ENCODE measurements around the gene PES1. TPM values are rescaled to one million over a fixed set of nuclear protein-coding genes. Genes with fewer than 3 reads are reported as not detected.
"Not testable (repeated sequence)": the region's sequence is repeated elsewhere in the genome, so short reads cannot be mapped to it uniquely, and the experiment has no call there.

The PES1 gene
- total RNA-seq, 2 donors from 2014 or later = 37.9 to 48.2 TPM

- DNase-seq (ENCODE audit: low spot score) = no peak
- intact Hi-C loops (cut with DNase I) = no loop called here
Measured at GRCh38 chr22:30561402-30562189, 30.1 kb downstream of the PES1 start.

DNA sequence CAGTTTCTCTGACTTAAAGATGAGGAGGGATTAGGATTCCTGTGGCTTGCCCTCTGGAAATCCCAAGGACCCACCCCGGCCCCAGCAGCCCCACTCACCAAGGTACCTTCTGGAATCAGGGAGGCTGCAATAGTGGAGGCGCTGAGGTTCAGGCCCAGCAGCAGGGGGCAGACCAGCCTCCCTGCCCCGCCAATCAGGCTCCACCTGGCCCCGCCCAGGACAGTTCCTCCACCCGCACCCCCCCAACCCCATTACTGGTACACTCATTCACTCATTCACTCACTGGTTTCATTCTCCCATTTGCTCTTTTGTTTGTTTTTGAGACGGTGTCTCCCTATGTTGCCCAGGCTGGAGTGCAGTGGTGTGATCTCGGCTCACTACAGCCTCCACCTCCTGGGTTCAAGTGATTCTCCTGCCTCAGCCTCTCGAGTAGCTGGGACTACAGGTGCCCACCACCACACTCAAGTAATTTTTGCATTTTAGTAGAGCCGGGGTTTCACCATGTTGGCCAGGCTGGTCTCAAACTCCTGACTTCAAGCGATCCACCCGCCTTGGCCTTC is 31.0 kb downstream of the PES1 start:
- intact Hi-C loops (cut with DNase I); DNase-seq (ENCODE audit: low spot score): not testable (repeated sequence)

DNA sequence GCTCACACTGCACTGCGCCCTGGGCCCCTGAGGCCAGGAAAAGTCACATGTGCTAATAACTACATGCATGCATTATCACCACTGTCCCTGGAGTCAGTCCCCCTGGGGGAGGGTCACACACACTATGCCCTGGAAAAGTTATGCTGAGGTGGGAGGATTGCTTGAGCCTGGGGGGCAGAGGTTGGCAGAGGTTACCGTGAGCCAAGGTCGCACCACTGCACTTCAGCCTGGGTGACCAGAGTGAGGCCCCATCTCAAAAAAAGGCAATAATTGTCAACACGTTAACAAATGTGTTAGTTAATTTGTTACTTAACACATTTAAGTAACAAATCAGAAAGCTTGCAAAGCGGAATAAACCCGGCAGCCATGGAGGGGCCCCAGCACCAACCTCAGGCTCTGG is 31.8 kb downstream of the PES1 start:
- DNase-seq (ENCODE audit: low spot score) = no peak
- intact Hi-C loops (cut with DNase I) = no loop called here

DNA sequence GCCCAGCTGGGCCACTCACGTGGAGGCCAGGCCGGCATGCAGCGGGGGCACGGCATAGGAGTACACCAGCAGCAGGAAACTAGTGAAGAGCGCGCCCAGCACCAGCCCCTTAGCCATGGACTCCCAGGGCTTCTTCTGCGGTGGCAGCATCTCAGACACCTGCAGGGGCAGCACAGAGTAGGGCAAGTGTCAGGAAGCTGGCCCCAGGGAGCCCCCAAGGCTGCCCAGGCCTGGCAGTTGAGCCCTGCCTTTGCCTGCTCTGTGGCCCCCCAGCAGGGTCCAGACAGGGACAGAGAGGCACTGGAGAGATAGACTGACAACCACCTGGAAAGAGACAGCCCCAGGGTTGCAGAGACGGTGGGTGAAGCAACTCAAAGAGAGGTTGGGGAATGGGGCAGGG is 34.5 kb downstream of the PES1 start:
- intact Hi-C loops (cut with DNase I) = no loop called here

GRCh38 chr22:30556388-30556787 is 35.3 kb downstream of the PES1 start:
- intact Hi-C loops (cut with DNase I) = no loop called here
- DNase-seq (ENCODE audit: low spot score) = no peak

More for the DNA sequence above, 34.5 kb downstream of the PES1 start:
- no peak for DNase-seq (ENCODE audit: low spot score)

GRCh38 chr22:30555282-30556210 is 36.2 kb downstream of the PES1 start:
- intact Hi-C loops (cut with DNase I) = no loop called here
- no peak for DNase-seq (ENCODE audit: low spot score)

- DNase-seq (ENCODE audit: low spot score) = no peak
- intact Hi-C loops (cut with DNase I) = no loop called here
Measured at GRCh38 chr22:30553971-30554370, 37.7 kb downstream of the PES1 start.

GRCh38 chr22:30552719-30553118 is 39.0 kb downstream of the PES1 start:
- intact Hi-C loops (cut with DNase I) = no loop called here
- no peak for DNase-seq (ENCODE audit: low spot score)

DNA sequence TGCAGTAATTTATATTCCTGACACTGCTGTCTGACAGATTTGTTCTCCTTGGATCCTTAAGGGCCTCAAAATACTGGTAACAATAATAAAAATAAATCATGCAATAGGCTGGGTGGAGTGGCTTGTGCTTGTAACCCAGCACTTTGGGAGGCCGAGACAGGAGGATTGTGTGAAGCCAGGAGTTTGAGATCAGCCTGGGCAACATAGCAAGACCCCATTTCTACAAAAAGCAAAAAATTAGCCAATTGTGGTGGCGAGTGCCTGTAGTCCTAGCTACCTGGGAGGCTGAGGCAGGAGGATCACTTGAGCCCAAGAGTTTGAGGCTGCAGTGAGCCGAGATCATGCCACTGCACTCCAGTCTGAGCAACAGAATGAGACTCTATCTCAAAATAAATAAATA is 39.9 kb downstream of the PES1 start:
- DNase-seq (ENCODE audit: low spot score); intact Hi-C loops (cut with DNase I): not testable (repeated sequence)

GRCh38 chr22:30547188-30547587 is 44.5 kb downstream of the PES1 start:
- no peak for DNase-seq (ENCODE audit: low spot score)
- intact Hi-C loops (cut with DNase I) = no loop called here

DNA sequence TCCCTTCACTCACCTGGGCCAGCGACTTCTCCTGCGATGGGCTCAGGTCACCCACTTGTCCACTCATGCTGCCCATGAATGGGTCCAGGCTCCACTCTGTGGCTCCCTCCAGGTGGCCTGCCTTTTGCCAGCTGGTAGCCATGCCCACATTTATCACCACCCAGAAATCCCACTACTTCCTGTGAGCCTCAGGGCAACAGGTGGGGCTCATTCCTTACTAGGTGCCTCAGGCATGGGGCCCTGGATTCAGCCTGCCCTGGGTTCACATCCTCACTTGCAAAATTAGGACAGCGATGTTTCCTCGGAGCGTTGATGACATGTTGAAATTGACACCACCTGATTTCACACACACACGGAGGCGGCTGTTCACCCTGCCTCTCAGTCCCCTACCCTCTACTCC is 45.1 kb downstream of the PES1 start, which contains the start of gene SEC14L6:
TSS of gene SEC14L6 (minus strand) at position 126 of the 400 bp plus-strand sequence. CDS start at position 67, 59 bp downstream.
- no peak for DNase-seq (ENCODE audit: low spot score)
- intact Hi-C loops (cut with DNase I) = no loop called here

DNA sequence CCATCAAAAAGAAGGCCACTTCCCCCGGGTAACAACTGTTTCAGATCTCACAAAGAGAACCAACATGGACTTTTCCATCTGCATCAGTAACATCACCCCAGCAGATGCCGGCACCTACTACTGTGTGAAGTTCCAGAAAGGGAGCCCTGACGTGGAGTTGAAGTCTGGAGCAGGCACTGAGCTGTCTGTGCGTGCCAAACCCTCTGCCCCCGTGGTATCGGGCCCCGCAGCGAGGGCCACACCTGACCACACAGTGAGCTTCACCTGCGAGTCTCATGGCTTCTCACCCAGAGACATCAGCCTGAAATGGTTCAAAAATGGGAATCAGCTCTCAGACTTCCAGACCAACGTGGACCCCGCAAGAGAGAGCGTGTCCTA is 48.9 kb downstream of the PES1 start:
- intact Hi-C loops (cut with DNase I) = no loop called here
- no peak for DNase-seq (ENCODE audit: low spot score)

DNA sequence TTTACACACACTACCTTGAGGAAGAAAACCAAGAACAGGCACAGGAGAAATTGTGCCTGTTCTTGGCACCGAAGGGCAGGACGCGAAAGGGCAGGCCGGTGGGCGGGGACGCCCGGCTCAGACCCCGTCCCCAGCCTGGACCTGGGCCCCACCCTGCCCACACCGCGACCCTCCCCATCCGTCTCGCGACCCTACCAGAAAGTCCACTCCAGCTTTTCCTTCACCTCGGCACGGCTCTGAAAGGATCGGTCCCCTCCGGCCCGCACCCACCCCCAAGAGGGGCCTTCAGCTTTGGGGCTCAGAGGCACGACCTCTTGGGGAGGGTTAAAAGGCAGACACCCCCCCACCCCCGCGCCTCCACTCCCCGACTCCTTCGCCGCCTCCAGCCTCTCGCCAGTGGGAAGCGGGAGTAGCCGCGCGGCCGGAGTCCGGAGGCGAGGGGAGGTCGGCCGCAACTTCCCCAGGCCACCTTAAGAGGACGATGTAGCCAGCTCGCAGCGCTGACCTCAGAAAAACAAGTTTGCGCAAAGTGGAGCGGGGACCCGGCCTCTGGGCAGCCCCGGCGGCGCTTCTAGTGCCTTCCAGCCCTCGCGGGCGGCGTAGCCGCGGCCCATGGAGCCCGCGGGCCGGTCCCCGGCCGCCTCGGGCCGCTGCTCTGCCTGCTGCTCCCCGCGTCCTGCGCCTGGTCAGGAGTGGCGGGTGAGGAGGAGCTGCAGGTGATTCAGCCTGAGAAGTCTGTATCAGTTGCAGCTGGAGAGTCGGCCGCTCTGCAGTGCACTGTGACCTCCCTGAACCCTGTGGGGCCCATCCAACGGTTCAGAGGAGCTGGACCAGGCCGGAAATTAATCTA is 49.5 kb downstream of the PES1 start:
- intact Hi-C loops (cut with DNase I) = no loop called here
- DNase-seq (ENCODE audit: low spot score) = no peak

GRCh38 chr22:30541511-30541910 is 50.2 kb downstream of the PES1 start:
- DNase-seq (ENCODE audit: low spot score); intact Hi-C loops (cut with DNase I): not testable (repeated sequence)

DNA sequence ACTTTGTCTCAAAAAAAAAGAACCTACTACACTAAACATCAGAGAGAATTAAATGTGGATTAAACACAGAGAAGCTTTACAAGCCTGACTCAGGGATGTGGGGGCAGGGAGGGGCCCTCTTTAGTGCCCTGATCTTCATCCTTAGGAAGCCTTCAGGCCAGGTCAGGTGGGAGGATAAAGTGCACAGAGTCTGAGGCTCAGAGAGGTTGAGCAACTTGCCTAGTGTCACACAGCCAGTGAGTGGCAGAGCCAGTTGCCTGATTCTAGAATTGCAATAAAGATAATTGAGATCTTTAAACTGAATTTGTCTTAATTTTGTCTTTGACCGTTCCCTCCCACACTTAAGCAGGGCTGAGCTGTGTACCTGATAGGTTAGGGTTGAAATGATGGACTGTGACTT is 52.3 kb downstream of the PES1 start:
- intact Hi-C loops (cut with DNase I) = no loop called here
- no peak for DNase-seq (ENCODE audit: low spot score)

- intact Hi-C loops (cut with DNase I) = no loop called here
- DNase-seq (ENCODE audit: low spot score) = no peak
Measured at GRCh38 chr22:30538280-30538679, 53.4 kb downstream of the PES1 start.

- intact Hi-C loops (cut with DNase I) = no loop called here
- no peak for DNase-seq (ENCODE audit: low spot score)
Measured at GRCh38 chr22:30537083-30537731, 54.5 kb downstream of the PES1 start.

GRCh38 chr22:30535182-30535581 is 56.5 kb downstream of the PES1 start:
- no peak for DNase-seq (ENCODE audit: low spot score)
- intact Hi-C loops (cut with DNase I) = no loop called here

Data from posterior vena cava (tissue), 2 donors.